ENCODE measurements around the gene TNIP3. TPM values are rescaled to one million over a fixed set of nuclear protein-coding genes. Genes with fewer than 3 reads are reported as not detected.

TNIP3 gene
- total and polyA plus RNA-seq, 7 experiments from 2014 or later, result 0.30 to 1.8 (median 0.89) TPM

GRCh38 chr4:121100093-121100775 is 63.9 kb downstream of the TNIP3 start:
- H3K36me3 Mint-ChIP-seq, result no peaks in the 10 kb centered on the region
- intact Hi-C loops (cut with micrococcal nuclease), result no loop called here
- H3K4me1 Mint-ChIP-seq, result peaks cover 0 to 5% (median 0%) of the 10 kb centered on the region in 7 donors
- H3K27ac ChIP-seq (ENCODE audit: low read depth, low read length), result no peak overlapping the region
- no peak overlapping the region for H3K4me3 Mint-ChIP-seq
- H3K27me3 ChIP-seq (ENCODE audit: control insufficient read depth in 2 of 2, insufficient read depth in 2 of 2, low read length in 2 of 2), result no peaks in the 10 kb centered on the region
- peaks cover 0 to 2% (median 0%) of the 10 kb centered on the region in 11 donors for H3K9me3 Mint-ChIP-seq
- POLR2A ChIA-PET, result interaction anchor here (0.8 kb wide), 1 partner anchor 9 kb away, joined by 4 read pairs; no protein-coding TSS in a partner anchor
- H3K27ac Mint-ChIP-seq, result peak overlapping the region in 1 of 9 donors; percentile 13
- no peaks in the 10 kb centered on the region for H3K9me3 ChIP-seq (ENCODE audit: control insufficient read depth in 2 of 3, low read length in 3 of 3)
- CTCF ChIA-PET, result no interaction called here
- no peaks in the 10 kb centered on the region for H3K4me1 ChIP-seq (ENCODE audit: control insufficient read depth in 2 of 2, insufficient read depth in 2 of 2, low read length in 2 of 2)
- DNase-seq, result no peak
- H3K4me3 ChIP-seq (ENCODE audit: low read length), result no peak overlapping the region
- peaks cover 0 to 56% (median 0%) of the 10 kb centered on the region in 5 donors for H3K27me3 Mint-ChIP-seq
- no peak for ATAC-seq
- H3K36me3 ChIP-seq (ENCODE audit: control insufficient read depth in 2 of 3, insufficient read depth in 3 of 3, low read length in 3 of 3), result no peaks in the 10 kb centered on the region

GRCh38 chr4:121098266-121098665 is 65.9 kb downstream of the TNIP3 start:
- H3K36me3 Mint-ChIP-seq, result no peaks in the 10 kb centered on the region
- H3K4me3 ChIP-seq (ENCODE audit: low read length), result no peak overlapping the region
- ATAC-seq (no peak), DNase-seq (no peak)
- no peaks in the 10 kb centered on the region for H3K27me3 ChIP-seq (ENCODE audit: control insufficient read depth in 2 of 2, insufficient read depth in 2 of 2, low read length in 2 of 2)
- peaks cover 0 to 45% (median 0%) of the 10 kb centered on the region in 5 donors for H3K27me3 Mint-ChIP-seq
- CTCF ChIA-PET, result interaction anchor here (1.0 kb wide), 1 partner anchor 210 kb away, joined by 3 read pairs; no protein-coding TSS in a partner anchor
- no peaks in the 10 kb centered on the region for H3K9me3 Mint-ChIP-seq
- no peaks in the 10 kb centered on the region for H3K9me3 ChIP-seq (ENCODE audit: control insufficient read depth in 2 of 3, low read length in 3 of 3)
- POLR2A ChIA-PET, result no interaction called here
- intact Hi-C loops (cut with micrococcal nuclease), result loop anchor here (5.0 to 10.0 kb wide), 2 partner anchors 253 to 256 kb away; no protein-coding TSS in a partner anchor
- H3K36me3 ChIP-seq (ENCODE audit: control insufficient read depth in 2 of 3, insufficient read depth in 3 of 3, low read length in 3 of 3), result no peaks in the 10 kb centered on the region
- no peak overlapping the region for H3K4me3 Mint-ChIP-seq
- H3K4me1 Mint-ChIP-seq, result peaks cover 0 to 5% (median 0%) of the 10 kb centered on the region in 7 donors
- no peaks in the 10 kb centered on the region for H3K4me1 ChIP-seq (ENCODE audit: control insufficient read depth in 2 of 2, insufficient read depth in 2 of 2, low read length in 2 of 2)
- H3K27ac ChIP-seq (ENCODE audit: low read depth, low read length), result no peak overlapping the region
- H3K27ac Mint-ChIP-seq, result no peak overlapping the region

- Mint-ChIP-seq H3K4me1 (peaks cover 0 to 5% (median 0%) of the 10 kb centered on the region in 7 donors), H3K9me3 (no peaks in the 10 kb centered on the region), H3K36me3 (no peaks in the 10 kb centered on the region), H3K27ac (no peak overlapping the region), H3K27me3 (peaks cover 0 to 30% (median 0%) of the 10 kb centered on the region in 5 donors), H3K4me3 (no peak overlapping the region)
- H3K36me3 ChIP-seq (ENCODE audit: control insufficient read depth in 2 of 3, insufficient read depth in 3 of 3, low read length in 3 of 3), result no peaks in the 10 kb centered on the region
- H3K4me1 ChIP-seq (ENCODE audit: control insufficient read depth in 2 of 2, insufficient read depth in 2 of 2, low read length in 2 of 2), result no peaks in the 10 kb centered on the region
- no peak overlapping the region for H3K27ac ChIP-seq (ENCODE audit: low read depth, low read length)
- DNase-seq (peak in 5 of 9 donors; percentile 29 to 52 (median 41)), ATAC-seq (no peak)
- ChIA-PET POLR2A (interaction anchor here (0.6 kb wide), 1 partner anchor 178 kb away, joined by 5 read pairs; no protein-coding TSS in a partner anchor), CTCF (interaction anchor here (0.6 to 1.4 kb wide), 5 partner anchors 14 to 96 kb away, joined by 3 to 6 read pairs (median 4); no protein-coding TSS in a partner anchor)
- no peaks in the 10 kb centered on the region for H3K9me3 ChIP-seq (ENCODE audit: control insufficient read depth in 2 of 3, low read length in 3 of 3)
- intact Hi-C loops (cut with micrococcal nuclease), result loop anchor here (1.0 to 10.0 kb wide), 10 partner anchors 46 to 1025 kb away; partner anchors contain the start of gene PRDM5 (in 1 of the 2)
- H3K4me3 ChIP-seq (ENCODE audit: low read length), result no peak overlapping the region
- no peaks in the 10 kb centered on the region for H3K27me3 ChIP-seq (ENCODE audit: control insufficient read depth in 2 of 2, insufficient read depth in 2 of 2, low read length in 2 of 2)
Observed at GRCh38 chr4:121096629-121097028, 67.5 kb downstream of the TNIP3 start.

- intact Hi-C loops (cut with micrococcal nuclease), result loop anchor here (1.0 to 10.0 kb wide), 10 partner anchors 45 to 1025 kb away; partner anchors contain the start of gene PRDM5 (in 1 of the 2)
- no peak for ATAC-seq
- Mint-ChIP-seq H3K4me1 (peaks cover 0 to 5% (median 0%) of the 10 kb centered on the region in 7 donors), H3K4me3 (no peak overlapping the region), H3K27ac (no peak overlapping the region), H3K36me3 (no peaks in the 10 kb centered on the region), H3K9me3 (no peaks in the 10 kb centered on the region), H3K27me3 (peaks cover 0 to 26% (median 0%) of the 10 kb centered on the region in 5 donors)
- POLR2A ChIA-PET, result interaction anchor here (0.6 kb wide), 1 partner anchor 178 kb away, joined by 5 read pairs; no protein-coding TSS in a partner anchor
- no peak overlapping the region for H3K27ac ChIP-seq (ENCODE audit: low read depth, low read length)
- H3K36me3 ChIP-seq (ENCODE audit: control insufficient read depth in 2 of 3, insufficient read depth in 3 of 3, low read length in 3 of 3), result no peaks in the 10 kb centered on the region
- H3K9me3 ChIP-seq (ENCODE audit: control insufficient read depth in 2 of 3, low read length in 3 of 3), result no peaks in the 10 kb centered on the region
- no peaks in the 10 kb centered on the region for H3K4me1 ChIP-seq (ENCODE audit: control insufficient read depth in 2 of 2, insufficient read depth in 2 of 2, low read length in 2 of 2)
- no peak overlapping the region for H3K4me3 ChIP-seq (ENCODE audit: low read length)
- H3K27me3 ChIP-seq (ENCODE audit: control insufficient read depth in 2 of 2, insufficient read depth in 2 of 2, low read length in 2 of 2), result no peaks in the 10 kb centered on the region
- CTCF ChIA-PET, result interaction anchor here (0.6 to 1.3 kb wide), 4 partner anchors 26 to 941 kb away, joined by 3 to 7 read pairs (median 5); no protein-coding TSS in a partner anchor
- no peak for DNase-seq
Observed at GRCh38 chr4:121096191-121096590, 67.9 kb downstream of the TNIP3 start.

- no peaks in the 10 kb centered on the region for H3K4me1 ChIP-seq (ENCODE audit: control insufficient read depth in 2 of 2, insufficient read depth in 2 of 2, low read length in 2 of 2)
Observed at GRCh38 chr4:121094297-121094966, 69.7 kb downstream of the TNIP3 start.

GRCh38 chr4:121093261-121093660 is 70.9 kb downstream of the TNIP3 start:
- Mint-ChIP-seq H3K9me3 (peaks cover 0 to 1% (median 0%) of the 10 kb centered on the region in 11 donors), H3K27me3 (peaks cover 0 to 7% (median 0%) of the 10 kb centered on the region in 5 donors), H3K36me3 (no peaks in the 10 kb centered on the region), H3K4me1 (peaks cover 0 to 4% (median 0%) of the 10 kb centered on the region in 7 donors), H3K27ac (no peak overlapping the region), H3K4me3 (no peak overlapping the region)
- no peaks in the 10 kb centered on the region for H3K4me1 ChIP-seq (ENCODE audit: control insufficient read depth in 2 of 2, insufficient read depth in 2 of 2, low read length in 2 of 2)
- no peak for ATAC-seq
- POLR2A ChIA-PET, result interaction anchor here (0.6 kb wide), 1 partner anchor 8 kb away, joined by 4 read pairs; no protein-coding TSS in a partner anchor
- H3K36me3 ChIP-seq (ENCODE audit: control insufficient read depth in 2 of 3, insufficient read depth in 3 of 3, low read length in 3 of 3), result no peaks in the 10 kb centered on the region
- intact Hi-C loops (cut with micrococcal nuclease), result loop anchor here in 1 of 2 donors (10.0 kb wide), 1 partner anchor 248 kb away; no protein-coding TSS in a partner anchor
- no peak overlapping the region for H3K27ac ChIP-seq (ENCODE audit: low read depth, low read length)
- H3K9me3 ChIP-seq (ENCODE audit: control insufficient read depth in 2 of 3, low read length in 3 of 3), result no peaks in the 10 kb centered on the region
- no peak for DNase-seq
- no peak overlapping the region for H3K4me3 ChIP-seq (ENCODE audit: low read length)
- H3K27me3 ChIP-seq (ENCODE audit: control insufficient read depth in 2 of 2, insufficient read depth in 2 of 2, low read length in 2 of 2), result no peaks in the 10 kb centered on the region
- CTCF ChIA-PET, result interaction anchor here (0.6 to 2.2 kb wide), 2 partner anchors 107 to 373 kb away, joined by 3 to 7 read pairs; no protein-coding TSS in a partner anchor

More at GRCh38 chr4:121094297-121094966, 69.7 kb downstream of the TNIP3 start:
- Mint-ChIP-seq H3K4me1 (peaks cover 0 to 4% (median 0%) of the 10 kb centered on the region in 7 donors), H3K27me3 (peaks cover 0 to 11% (median 0%) of the 10 kb centered on the region in 5 donors), H3K27ac (no peak overlapping the region), H3K4me3 (no peak overlapping the region), H3K9me3 (peaks cover 0 to 1% (median 0%) of the 10 kb centered on the region in 11 donors), H3K36me3 (no peaks in the 10 kb centered on the region)
- no peaks in the 10 kb centered on the region for H3K9me3 ChIP-seq (ENCODE audit: control insufficient read depth in 2 of 3, low read length in 3 of 3)
- ATAC-seq (peak; percentile 52), DNase-seq (no peak)
- POLR2A ChIA-PET, result no interaction called here
- intact Hi-C loops (cut with micrococcal nuclease), result loop anchor here in 1 of 2 donors (10.0 kb wide), 1 partner anchor 250 kb away; no protein-coding TSS in a partner anchor
- H3K27ac ChIP-seq (ENCODE audit: low read depth, low read length), result no peak overlapping the region
- H3K27me3 ChIP-seq (ENCODE audit: control insufficient read depth in 2 of 2, insufficient read depth in 2 of 2, low read length in 2 of 2), result no peaks in the 10 kb centered on the region
- no peaks in the 10 kb centered on the region for H3K36me3 ChIP-seq (ENCODE audit: control insufficient read depth in 2 of 3, insufficient read depth in 3 of 3, low read length in 3 of 3)
- CTCF ChIA-PET, result interaction anchor here (0.7 to 2.2 kb wide), 3 partner anchors 10 to 940 kb away, joined by 3 to 7 read pairs (median 7); no protein-coding TSS in a partner anchor
- H3K4me3 ChIP-seq (ENCODE audit: low read length), result no peak overlapping the region
